Endothelial cell of umbilical vein (primary cell): ENCODE data around the gene MCM7. TPM values are rescaled to one million over a fixed set of nuclear protein-coding genes. Genes with fewer than 3 reads are reported as not detected.

ENCODE experiments used
- BruUV-seq: library from RNA; stranded (reverse); fragments of 400-500 nt; replicated peaks from 2 replicates; lab custom pipeline; 2021; lab: Mats Ljungman, UMichigan
- CTCF ChIA-PET: fragments of 300-600, 350-600 bp; sonication (Branson Sonifier 250); formaldehyde crosslinking; loops from one replicate; lab custom pipeline; 2021; ENCODE audit warnings: antibody characterized with exemption, inconsistent platforms; lab: Charles Lee
- POLR2A ChIA-PET: fragments of 300-600, 350-600 bp; sonication (Branson Sonifier 250); formaldehyde crosslinking; loops from one replicate; lab custom pipeline; 2021; ENCODE audit warnings: antibody characterized with exemption, inconsistent platforms; lab: Charles Lee
- DNase-seq: peaks from one replicate; pipeline ENCODE4 v3.0.0-alpha.2; 2011; ENCODE audit warnings: low read depth, low spot score
- FAIRE-seq: peaks from 2 replicates; lab custom pipeline; 2011; peaks lifted over from hg19 to GRCh38; lab: Jason Lieb, UNC
- H2AFZ ChIP-seq: 2 replicates; pipeline ENCODE4 v1.6.0; 2012; ENCODE audit warnings: low read depth, low read length, control low read depth, inconsistent platforms
- H3K27ac ChIP-seq: 2 replicates; pipeline ENCODE4 v1.5.1; 2011; ENCODE audit warnings: low read depth, mild to moderate bottlenecking, control low read depth, low read length, moderate library complexity; ENCODE audit not compliant: insufficient read depth
- H3K27me3 ChIP-seq, 2 experiments: 2 replicates each; pipeline versions ENCODE4 v1.6.0 to v1.6.1; 2011; ENCODE audit warnings: low read length in 2 of 2, mixed read lengths in 1 of 2; ENCODE audit not compliant: control insufficient read depth in 2 of 2, insufficient read depth in 2 of 2
- H3K36me3 ChIP-seq, 2 experiments: 2 replicates in 1 of 2; 3 replicates in 1 of 2; pipeline ENCODE4 v1.5.1; 2011; ENCODE audit warnings: low read length in 2 of 2, mild to moderate bottlenecking in 1 of 2, moderate library complexity in 1 of 2; ENCODE audit not compliant: control insufficient read depth in 2 of 2, insufficient read depth in 2 of 2; ENCODE audit errors: extremely low read depth in 1 of 2
- H3K4me1 ChIP-seq: 3 replicates; pipeline ENCODE4 v1.5.1; 2011; ENCODE audit warnings: mild to moderate bottlenecking, low read length; ENCODE audit not compliant: control insufficient read depth, insufficient read depth; ENCODE audit errors: extremely low read depth
- H3K4me2 ChIP-seq: 2 replicates; pipeline ENCODE4 v1.6.1; 2011; ENCODE audit warnings: low read length, control low read depth, mixed read lengths; ENCODE audit not compliant: insufficient read depth
- H3K4me3 ChIP-seq, 3 experiments: fragments of 200-600 bp in 1 of 3; sonication (generic), shearing (Covaris generic) in 1 of 3; replicated peaks in 1 of 3; 2 replicates each; pipeline ENCODE4 v1.5.1; 2011 to 2016; ENCODE audit warnings: control low read depth in 3 of 3, low read length in 3 of 3, mild to moderate bottlenecking in 2 of 3, inconsistent platforms in 1 of 3, low read depth in 1 of 3, moderate library complexity in 1 of 3; ENCODE audit not compliant: insufficient read depth in 1 of 3
- H3K79me2 ChIP-seq: 2 replicates; pipeline ENCODE4 v1.6.0; 2012; ENCODE audit warnings: low read length, inconsistent platforms; ENCODE audit not compliant: control insufficient read depth, insufficient read depth
- H3K9ac ChIP-seq: replicated peaks from 2 replicates; pipeline ENCODE3; 2011; ENCODE audit warnings: low read length, control low read depth; ENCODE audit not compliant: insufficient read depth; ENCODE audit errors: extremely low read depth
- H3K9me1 ChIP-seq: replicated peaks from 3 replicates; pipeline ENCODE4 v1.6.0; 2011; ENCODE audit warnings: mild to moderate bottlenecking, low read length; ENCODE audit not compliant: control insufficient read depth, insufficient read depth; ENCODE audit errors: extremely low read depth
- H3K9me3 ChIP-seq: replicated peaks from 2 replicates; pipeline ENCODE4 v1.5.1; 2012; ENCODE audit warnings: low read length, inconsistent platforms; ENCODE audit not compliant: control insufficient read depth, insufficient read depth
- H4K20me1 ChIP-seq: replicated peaks from 2 replicates; pipeline ENCODE3; 2011; ENCODE audit warnings: mild to moderate bottlenecking, low read length; ENCODE audit not compliant: control insufficient read depth, insufficient read depth; ENCODE audit errors: extremely low read depth
- EZH2 ChIP-seq: IDR thresholded peaks from 2 replicates; pipeline ENCODE4 v1.6.1; 2012; ENCODE audit warnings: borderline replicate concordance, low read depth, mild to moderate bottlenecking, moderate library complexity, low read length, inconsistent platforms; ENCODE audit not compliant: severe bottlenecking
- FOS ChIP-seq: IDR thresholded peaks from 2 replicates; pipeline ENCODE4 v1.6.1; 2011; ENCODE audit warnings: mild to moderate bottlenecking, low read length, moderate library complexity, borderline replicate concordance; ENCODE audit not compliant: insufficient read depth
- GATA2 ChIP-seq: IDR thresholded peaks from 2 replicates; pipeline ENCODE4 v1.7.0; 2011; ENCODE audit warnings: low read depth, mild to moderate bottlenecking, moderate library complexity, mixed read lengths, low read length; ENCODE audit not compliant: insufficient read length, insufficient read depth
- JUN ChIP-seq: IDR thresholded peaks from 2 replicates; pipeline ENCODE4 v1.6.1; 2011; ENCODE audit warnings: borderline replicate concordance, low read depth; ENCODE audit not compliant: insufficient read length, insufficient read depth
- MYC ChIP-seq: IDR thresholded peaks from one replicate; pipeline ENCODE4 v1.6.1; 2011; ENCODE audit warnings: mild to moderate bottlenecking, low read depth, low read length
- POLR2A ChIP-seq: IDR thresholded peaks from 2 replicates; pipeline ENCODE4 v1.6.1; 2012; ENCODE audit warnings: low read depth, mild to moderate bottlenecking, control low read depth, low read length
- POLR2AphosphoS5 ChIP-seq: IDR thresholded peaks from 2 replicates; pipeline ENCODE4 v1.6.1; 2012; ENCODE audit warnings: low read depth, mild to moderate bottlenecking, control low read depth, low read length, moderate library complexity; ENCODE audit not compliant: insufficient read depth
- dilution Hi-C: fragments of 300-500 bp; cut with MboI; formaldehyde crosslinking; loops from one replicate; pipeline ENCODE4 v1.15.0; 2019; ENCODE audit warnings: low sequenced_read_pairs; ENCODE audit not compliant: extremely low pct_ligation_motif_present
- intact Hi-C: fragments of 100-400 bp; cut with micrococcal nuclease; formaldehyde crosslinking; loops from one replicate; pipeline ENCODE4 v1.10.0; 2022
- polyA plus RNA-seq, 4 experiments: library from polyadenylated mRNA; depleted of rRNA in 3 of 4; stranded (reverse) in 3 of 4; unstranded in 1 of 4; fragments of >200 nt; gene quantifications; 2 replicates each; pipeline versions ENCODE4 v1.2.1 to v1.2.3, GENCODE V29; 2011 to 2012; ENCODE audit warnings: missing spikeins in 1 of 4
- total RNA-seq: library from RNA; stranded (reverse); gene quantifications from 2 replicates; pipeline ENCODE4 v1.2.3, GENCODE V29; 2021
- TF ChIP-seq, protein P1 (sequence below): IDR thresholded peaks from 2 replicates; pipeline ENCODE4 v1.6.1; 2011; ENCODE audit not compliant: insufficient read depth, insufficient read length
- TF ChIP-seq, protein P2 (sequence below), 2 donors: IDR thresholded peaks; 1 replicate in 1 of 2; 2 replicates in 1 of 2; pipeline ENCODE4 v1.5.1; 2011; ENCODE audit warnings: low read length in 2 of 2, mild to moderate bottlenecking in 2 of 2, moderate library complexity in 2 of 2, control low read depth in 1 of 2, inconsistent platforms in 1 of 2, low read depth in 1 of 2; ENCODE audit not compliant: insufficient read depth in 1 of 2; ENCODE audit errors: extremely low read depth in 1 of 2

The MCM7 gene
- total and polyA plus RNA-seq, 2 donors (not counting 3 experiments of a cell fraction or from before 2014, with no cell fraction given): 156 to 187 TPM

DNA sequence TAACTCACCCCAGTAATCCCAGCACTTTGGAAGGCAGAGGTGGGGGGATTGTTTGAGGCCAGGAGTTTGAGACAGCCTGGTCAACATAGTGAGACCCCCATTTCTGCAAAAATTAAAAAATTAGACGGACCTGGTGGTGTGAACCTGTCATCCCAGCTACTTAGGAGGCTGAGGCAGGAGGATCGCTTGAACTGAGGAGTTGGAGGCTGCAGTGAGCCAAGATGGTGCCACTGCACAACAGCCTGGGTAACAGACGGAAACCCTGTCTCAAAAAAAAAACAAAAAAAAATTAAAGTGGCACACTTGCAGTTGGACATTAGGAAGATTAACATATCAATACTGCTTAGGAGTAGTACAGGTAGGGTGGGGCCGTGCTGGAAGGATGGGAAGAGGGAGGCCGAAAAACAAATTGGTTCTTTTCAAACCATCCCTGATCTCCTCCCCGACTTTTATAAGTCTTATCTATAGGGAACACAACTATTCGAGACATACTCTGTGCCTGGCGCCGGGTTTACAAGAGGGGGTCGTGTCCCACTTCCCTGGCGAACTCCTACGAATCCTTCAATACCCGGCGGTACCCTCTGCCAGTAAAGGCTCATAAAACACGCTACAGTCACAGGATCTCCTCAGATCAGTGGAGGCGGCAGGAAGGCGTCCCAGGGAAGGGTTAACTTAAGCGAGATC lies 17.3 kb upstream of the MCM7 start:
- Histone ChIP-seq H4K20me1 (no peaks in the 10 kb centered on the region), H3K27me3 (no peaks in the 10 kb centered on the region), H3K9ac (peak overlapping the region; percentile 76), H3K79me2 (peaks cover 10% of the 10 kb centered on the region), H3K4me2 (peak overlapping the region; percentile 67), H3K27ac (peak overlapping the region; percentile 83), H3K4me1 (peaks cover 11% of the 10 kb centered on the region), H3K9me3 (no peaks in the 10 kb centered on the region), H2AFZ (peak overlapping the region; percentile 76), H3K4me3 (peak overlapping the region; percentile 70 to 89 (median 77)), H3K9me1 (no peaks in the 10 kb centered on the region), H3K36me3 (peaks cover 0 to 4% of the 10 kb centered on the region in 2 experiments)
- TF ChIP-seq, protein P1, sequence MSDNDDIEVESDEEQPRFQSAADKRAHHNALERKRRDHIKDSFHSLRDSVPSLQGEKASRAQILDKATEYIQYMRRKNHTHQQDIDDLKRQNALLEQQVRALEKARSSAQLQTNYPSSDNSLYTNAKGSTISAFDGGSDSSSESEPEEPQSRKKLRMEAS: no peak
- no peak for TF ChIP-seq MYC
- TF ChIP-seq JUN: no peak
- TF ChIP-seq POLR2A: no peak
- no peak for TF ChIP-seq GATA2
- no peak for TF ChIP-seq POLR2AphosphoS5
- TF ChIP-seq EZH2: no peak
- TF ChIP-seq FOS: no peak
- TF ChIP-seq, protein P2, sequence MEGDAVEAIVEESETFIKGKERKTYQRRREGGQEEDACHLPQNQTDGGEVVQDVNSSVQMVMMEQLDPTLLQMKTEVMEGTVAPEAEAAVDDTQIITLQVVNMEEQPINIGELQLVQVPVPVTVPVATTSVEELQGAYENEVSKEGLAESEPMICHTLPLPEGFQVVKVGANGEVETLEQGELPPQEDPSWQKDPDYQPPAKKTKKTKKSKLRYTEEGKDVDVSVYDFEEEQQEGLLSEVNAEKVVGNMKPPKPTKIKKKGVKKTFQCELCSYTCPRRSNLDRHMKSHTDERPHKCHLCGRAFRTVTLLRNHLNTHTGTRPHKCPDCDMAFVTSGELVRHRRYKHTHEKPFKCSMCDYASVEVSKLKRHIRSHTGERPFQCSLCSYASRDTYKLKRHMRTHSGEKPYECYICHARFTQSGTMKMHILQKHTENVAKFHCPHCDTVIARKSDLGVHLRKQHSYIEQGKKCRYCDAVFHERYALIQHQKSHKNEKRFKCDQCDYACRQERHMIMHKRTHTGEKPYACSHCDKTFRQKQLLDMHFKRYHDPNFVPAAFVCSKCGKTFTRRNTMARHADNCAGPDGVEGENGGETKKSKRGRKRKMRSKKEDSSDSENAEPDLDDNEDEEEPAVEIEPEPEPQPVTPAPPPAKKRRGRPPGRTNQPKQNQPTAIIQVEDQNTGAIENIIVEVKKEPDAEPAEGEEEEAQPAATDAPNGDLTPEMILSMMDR (IDR thresholded peaks at IDR 0.05; ENCODE audit: extremely low read depth in 1 of 2, insufficient read depth in 1 of 2, low read depth in 1 of 2, low read length in 2 of 2): no peak
- DNase-seq: no peak
- dilution Hi-C loops: no loop called here
- ChIA-PET CTCF (no interaction called here), POLR2A (no interaction called here)
- BruUV-seq: TSS peak; percentile 54
- no peak for FAIRE-seq
- intact Hi-C loops: loop anchor here (1.0 kb wide), 2 partner anchors 17 to 30 kb away; partner anchors contain the start of genes AP4M1, LAMTOR4 and MCM7
